SU-DHL-6 (cell line): ENCODE results near the gene HASPIN.
"Not testable (repeated sequence)": the region's sequence is repeated elsewhere in the genome, so short reads cannot be mapped to it uniquely, and the experiment has no call there.

Experiments used
- H2AFZ ChIP-seq: fragments of 200-600 bp; sonication (generic); 2 replicates; pipeline ENCODE4 v1.6.1; 2014; ENCODE audit warnings: low read depth, mild to moderate bottlenecking, moderate library complexity, mixed read lengths, antibody characterized with exemption, low read length; ENCODE audit not compliant: severe bottlenecking
- H3F3A ChIP-seq: fragments of 200-600 bp; shearing (Covaris generic); 2 replicates; pipeline ENCODE4 v1.6.0; 2016; ENCODE audit warnings: antibody characterized with exemption, mild to moderate bottlenecking; ENCODE audit not compliant: insufficient read depth
- H3K27ac ChIP-seq: fragments of 200-600 bp; sonication (generic); 2 replicates; pipeline ENCODE4 v1.5.1; 2016; ENCODE audit warnings: low read depth, mild to moderate bottlenecking, low read length, moderate library complexity, mixed read lengths
- H3K27me3 ChIP-seq: fragments of 200-600 bp; sonication (generic), shearing (Covaris generic); 2 replicates; pipeline ENCODE4 v1.6.0; 2014; ENCODE audit warnings: mild to moderate bottlenecking, low read length
- H3K36me3 ChIP-seq: fragments of 200-600 bp; sonication (generic); 2 replicates; pipeline ENCODE4 v1.6.1; 2014; ENCODE audit warnings: mild to moderate bottlenecking, low read length, mixed read lengths
- H3K4me2 ChIP-seq: fragments of 300-600, 200-600 bp; shearing (Covaris generic), sonication (generic); 2 replicates; pipeline ENCODE4 v1.6.0; 2014; ENCODE audit warnings: low read length, low read depth, mild to moderate bottlenecking; ENCODE audit not compliant: poor library complexity, severe bottlenecking
- H3K4me3 ChIP-seq: fragments of 200-600 bp; sonication (generic); 2 replicates; pipeline ENCODE4 v1.5.1; 2014; ENCODE audit warnings: antibody characterized with exemption, low read length, mild to moderate bottlenecking, mixed read lengths; ENCODE audit not compliant: insufficient read depth, poor library complexity, severe bottlenecking
- H3K79me2 ChIP-seq: fragments of 200-600 bp; sonication (generic); 2 replicates; pipeline ENCODE4 v1.6.1; 2014; ENCODE audit warnings: mild to moderate bottlenecking, low read length, moderate library complexity; ENCODE audit not compliant: insufficient read depth
- H3K9ac ChIP-seq: fragments of 200-600 bp; sonication (generic); 2 replicates; pipeline ENCODE4 v1.7.0; 2014; ENCODE audit warnings: mild to moderate bottlenecking, low read length
- H3K9me2 ChIP-seq: fragments of 200-600 bp; sonication (generic); replicated peaks from 2 replicates; pipeline ENCODE4 v1.6.1; 2014; ENCODE audit warnings: low read length; ENCODE audit not compliant: insufficient read depth
- H3K9me3 ChIP-seq: fragments of 200-600 bp; sonication (generic); 2 replicates; pipeline ENCODE4 v1.6.1; 2014; ENCODE audit warnings: low read length, mixed read lengths; ENCODE audit not compliant: insufficient read depth
- H4K20me1 ChIP-seq: fragments of 200-600 bp; sonication (generic); 2 replicates; pipeline ENCODE4 v1.6.1; 2014; ENCODE audit warnings: low read depth, mild to moderate bottlenecking, antibody characterized with exemption, low read length, moderate library complexity, mixed read lengths
- CTCF ChIP-seq: fragments of 200-600 bp; sonication (generic); IDR thresholded peaks from one replicate; pipeline ENCODE4 v1.5.1; 2017; ENCODE audit warnings: antibody characterized with exemption, mild to moderate bottlenecking, low read length, moderate library complexity; ENCODE audit not compliant: insufficient read depth, poor library complexity, severe bottlenecking
- EZH2phosphoT487 ChIP-seq: fragments of 200-600 bp; sonication (generic), shearing (Covaris generic); conservative IDR thresholded peaks from 2 replicates; pipeline ENCODE4 v1.6.1; 2018; ENCODE audit warnings: mild to moderate bottlenecking, antibody characterized with exemption, low read length, moderate library complexity, mixed read lengths

Gene HASPIN

GRCh38 chr17:3704931-3705717, 18.6 kb upstream of the HASPIN start:
- Histone ChIP-seq H3K9me3 (no peaks in the 10 kb centered on the region), H3K9ac (no peak overlapping the region), H4K20me1 (no peaks in the 10 kb centered on the region), H3K4me3 (no peak overlapping the region), H3K27ac (no peak overlapping the region), H3K4me2 (no peak overlapping the region), H3K27me3 (no peaks in the 10 kb centered on the region), H3K79me2 (no peaks in the 10 kb centered on the region), H3F3A (no peaks in the 10 kb centered on the region), H3K36me3 (no peaks in the 10 kb centered on the region), H3K9me2 (no peaks in the 10 kb centered on the region), H2AFZ (no peak overlapping the region)
- TF ChIP-seq CTCF = no peak

GRCh38 chr17:3705718-3705984, 18.1 kb upstream of the HASPIN start:
- not testable (repeated sequence) for H3K4me3 ChIP-seq, H2AFZ ChIP-seq, H3K4me2 ChIP-seq, H3K36me3 ChIP-seq, H3K79me2 ChIP-seq, H3K27me3 ChIP-seq, H3K9ac ChIP-seq, H3K27ac ChIP-seq, H3K9me2 ChIP-seq, H3F3A ChIP-seq, H4K20me1 ChIP-seq, H3K9me3 ChIP-seq

- H3K9me2 ChIP-seq = no peaks in the 10 kb centered on the region
- TF ChIP-seq CTCF = no peak
- no peak for TF ChIP-seq EZH2phosphoT487
- no peak overlapping the region for H3K9ac ChIP-seq
- H3K27me3 ChIP-seq = no peaks in the 10 kb centered on the region
- H4K20me1 ChIP-seq = no peaks in the 10 kb centered on the region
- H3K79me2 ChIP-seq = no peaks in the 10 kb centered on the region
- H3K4me2 ChIP-seq = no peak overlapping the region
- no peak overlapping the region for H2AFZ ChIP-seq
- no peak overlapping the region for H3K4me3 ChIP-seq
- H3F3A ChIP-seq = peaks cover 21% of the 10 kb centered on the region
- no peaks in the 10 kb centered on the region for H3K36me3 ChIP-seq
- H3K27ac ChIP-seq = no peak overlapping the region
- no peaks in the 10 kb centered on the region for H3K9me3 ChIP-seq
These were observed 15.3 kb upstream of the HASPIN start for GRCh38 chr17:3708366-3708765.

GRCh38 chr17:3710951-3711383, 12.7 kb upstream of the HASPIN start:
- Histone ChIP-seq H3K4me2 (peak overlapping the region; percentile 29), H3K9ac (no peak overlapping the region), H4K20me1 (no peaks in the 10 kb centered on the region), H3K4me3 (no peak overlapping the region), H3K27me3 (no peaks in the 10 kb centered on the region), H2AFZ (no peak overlapping the region), H3K79me2 (no peaks in the 10 kb centered on the region), H3K36me3 (peaks cover 7% of the 10 kb centered on the region; the same call in 1 of the 2 replicates), H3F3A (peaks cover 21% of the 10 kb centered on the region), H3K9me2 (no peaks in the 10 kb centered on the region), H3K27ac (peak overlapping the region; percentile 60), H3K9me3 (no peaks in the 10 kb centered on the region)
- TF ChIP-seq EZH2phosphoT487 (no peak), CTCF (no peak)
